HEK293 (cell line): ENCODE results near the gene KLHL22.
A peak's percentile ranks its signal among the peaks of the same experiment; 100 is the strongest.

Experiments used
- CTCF ChIA-PET: fragments of 350-600 bp; formaldehyde crosslinking; extraction: SDS; loops from one replicate; lab custom pipeline; 2021; ENCODE audit warnings: antibody characterized with exemption; lab: Yijun Ruan, JAX
- POLR2A ChIA-PET: fragments of 300-600 bp; formaldehyde crosslinking; extraction: SDS; loops from one replicate; lab custom pipeline; 2020; ENCODE audit warnings: antibody characterized with exemption, inconsistent platforms; lab: Yijun Ruan, JAX
- H3K27ac ChIP-seq: fragments of 200-500 bp; sonication (Bioruptor generic); 2 replicates; pipeline ENCODE4 v1.5.1; 2014; ENCODE audit warnings: low read depth, low read length, control low read depth, inconsistent platforms; ENCODE audit errors: extremely low read depth
- H3K36me3 ChIP-seq, 2 experiments: fragments of 200-500 bp in 1 of 2; sonication (Bioruptor generic) in 1 of 2; 1 replicate in 1 of 2; 2 replicates in 1 of 2; pipeline ENCODE4 v1.5.1; 2014 to 2017; ENCODE audit warnings: inconsistent platforms in 2 of 2, low read length in 2 of 2; ENCODE audit not compliant: control insufficient read depth in 2 of 2, insufficient read depth in 1 of 2
- H3K4me1 ChIP-seq: fragments of 200-500 bp; sonication (Bioruptor generic); 2 replicates; pipeline ENCODE4 v1.5.1; 2014; ENCODE audit warnings: mild to moderate bottlenecking, low read length, inconsistent platforms; ENCODE audit not compliant: control insufficient read depth, insufficient read depth
- H3K4me3 ChIP-seq: 2 replicates; pipeline ENCODE4 v1.5.1; 2011; ENCODE audit warnings: low read depth, mild to moderate bottlenecking, control low read depth, low read length, moderate library complexity
- H3K9me3 ChIP-seq: fragments of 200-500 bp; sonication (Bioruptor generic); 2 replicates; pipeline ENCODE4 v1.5.1; 2014; ENCODE audit warnings: low read depth, low read length, inconsistent platforms; ENCODE audit not compliant: control insufficient read depth, insufficient read depth
- GLIS1 ChIP-seq: fragments of 450-650 bp; formaldehyde crosslinking; IDR thresholded peaks from 2 replicates; pipeline ENCODE4 v1.5.1; 2016; ENCODE audit warnings: missing biosample characterization, missing genetic modification characterization
- HOXD13 ChIP-seq: sonication (generic); formaldehyde crosslinking; IDR thresholded peaks from 2 replicates; pipeline ENCODE4 v1.8.0; 2022; ENCODE audit warnings: missing genetic modification reagents, borderline replicate concordance
- KLF1 ChIP-seq: fragments of 450-650 bp; formaldehyde crosslinking; IDR thresholded peaks from 2 replicates; pipeline ENCODE4 v1.5.1; 2016; ENCODE audit warnings: missing biosample characterization, missing genetic modification characterization
- KLF16 ChIP-seq: fragments of 450-650 bp; formaldehyde crosslinking; IDR thresholded peaks from 2 replicates; pipeline ENCODE4 v1.5.1; 2017; ENCODE audit warnings: missing biosample characterization, missing genetic modification characterization
- KLF8 ChIP-seq: fragments of 450-650 bp; formaldehyde crosslinking; IDR thresholded peaks from 2 replicates; pipeline ENCODE4 v1.5.1; 2016; ENCODE audit warnings: missing biosample characterization, missing genetic modification characterization
- RBAK ChIP-seq: fragments of 450-650 bp; formaldehyde crosslinking; IDR thresholded peaks from 2 replicates; pipeline ENCODE4 v1.5.1; 2016; ENCODE audit warnings: missing biosample characterization, missing genetic modification characterization
- SP2 ChIP-seq: fragments of 450-650 bp; formaldehyde crosslinking; IDR thresholded peaks from 2 replicates; pipeline ENCODE4 v1.5.1; 2016; ENCODE audit warnings: missing biosample characterization, missing genetic modification characterization
- ZBTB20 ChIP-seq: fragments of 450-650 bp; formaldehyde crosslinking; IDR thresholded peaks from 2 replicates; pipeline ENCODE4 v1.5.1; 2016; ENCODE audit warnings: missing biosample characterization, missing genetic modification characterization
- ZBTB26 ChIP-seq: fragments of 450-650 bp; formaldehyde crosslinking; optimal IDR thresholded peaks from 2 replicates; pipeline ENCODE3; 2016; ENCODE audit warnings: missing biosample characterization, mild to moderate bottlenecking, missing genetic modification characterization
- ZFP41 ChIP-seq: fragments of 450-650 bp; formaldehyde crosslinking; IDR thresholded peaks from 2 replicates; pipeline ENCODE4 v1.5.1; 2016; ENCODE audit warnings: missing biosample characterization, missing genetic modification characterization, borderline replicate concordance
- ZIC2 ChIP-seq: fragments of 450-650 bp; formaldehyde crosslinking; IDR thresholded peaks from 2 replicates; pipeline ENCODE4 v1.5.1; 2016; ENCODE audit warnings: missing biosample characterization, missing genetic modification characterization
- ZNF184 ChIP-seq: fragments of 450-650 bp; IDR thresholded peaks from 2 replicates; pipeline ENCODE4 v1.5.1; 2018; ENCODE audit warnings: missing biosample characterization, mild to moderate bottlenecking, missing genetic modification characterization
- ZNF423 ChIP-seq: fragments of 450-650 bp; formaldehyde crosslinking; IDR thresholded peaks from 2 replicates; pipeline ENCODE4 v1.5.1; 2016; ENCODE audit warnings: missing biosample characterization, missing genetic modification characterization
- ZNF473 ChIP-seq: fragments of 450-650 bp; formaldehyde crosslinking; IDR thresholded peaks from 2 replicates; pipeline ENCODE4 v1.5.1; 2017; ENCODE audit warnings: missing biosample characterization, missing genetic modification characterization
- ZNF514 ChIP-seq: fragments of 450-650 bp; formaldehyde crosslinking; IDR thresholded peaks from 2 replicates; pipeline ENCODE4 v1.5.1; 2016; ENCODE audit warnings: missing biosample characterization, missing genetic modification characterization
- ZNF692 ChIP-seq: fragments of 450-650 bp; formaldehyde crosslinking; IDR thresholded peaks from 2 replicates; pipeline ENCODE4 v1.5.1; 2016; ENCODE audit warnings: missing biosample characterization, missing genetic modification characterization

The KLHL22 gene

GRCh38 chr22:20432244-20432686, 63.3 kb downstream of the KLHL22 start:
- H3K4me1 ChIP-seq: no peaks in the 10 kb centered on the region
- peaks cover 0 to 57% of the 10 kb centered on the region in 2 experiments; a peak in 1 of 3 replicates for H3K36me3 ChIP-seq
- H3K4me3 ChIP-seq: no peak overlapping the region
- no peak overlapping the region for H3K27ac ChIP-seq
- POLR2A ChIA-PET: no interaction called here
- TF ChIP-seq RBAK (tag by site-specific recombination): no peak
- no peak for TF ChIP-seq ZNF692 (tag by site-specific recombination)
- no peak for TF ChIP-seq ZNF184 (tag by site-specific recombination)
- no peak for TF ChIP-seq ZIC2 (tag by site-specific recombination)
- no peak for TF ChIP-seq HOXD13 (CRISPR knock-in tag)
- no peak for TF ChIP-seq ZFP41 (tag by site-specific recombination)
- no peak for TF ChIP-seq ZNF514 (tag by site-specific recombination)
- no peak for TF ChIP-seq ZNF423
- CTCF ChIA-PET: interaction anchor here (1.5 kb wide), 1 partner anchor 9 kb away, joined by 4 read pairs; no protein-coding TSS in a partner anchor
- H3K9me3 ChIP-seq: no peaks in the 10 kb centered on the region

GRCh38 chr22:20431511-20432192, 63.9 kb downstream of the KLHL22 start:
- H3K4me3 ChIP-seq: no peak overlapping the region
- CTCF ChIA-PET: no interaction called here
- no peaks in the 10 kb centered on the region for H3K9me3 ChIP-seq
- H3K4me1 ChIP-seq: no peaks in the 10 kb centered on the region
- TF ChIP-seq GLIS1 (tag by site-specific recombination) (no peak), KLF1 (tag by site-specific recombination) (peak; percentile 80), KLF16 (tag by site-specific recombination) (no peak), KLF8 (peak; percentile 78; the same call in 1 of the 2 replicates), SP2 (0 out of 2 replicates have a peak, but pooled peaks have one; percentile 13)
- TF ChIP-seq, all 188 proteins: peak for 3
- peaks cover 0 to 63% of the 10 kb centered on the region in 2 experiments; a peak in 1 of 3 replicates for H3K36me3 ChIP-seq
- no peak overlapping the region for H3K27ac ChIP-seq
- POLR2A ChIA-PET: no interaction called here

GRCh38 chr22:20430720-20431510, 64.7 kb downstream of the KLHL22 start:
- Histone ChIP-seq H3K4me1 (no peaks in the 10 kb centered on the region), H3K4me3 (no peak overlapping the region), H3K9me3 (no peaks in the 10 kb centered on the region)
- POLR2A ChIA-PET: no interaction called here
- TF ChIP-seq ZBTB20 (tag by site-specific recombination) (no peak), ZBTB26 (tag by site-specific recombination) (no peak), ZNF473 (no peak)
- TF ChIP-seq, all 188 proteins: peak for 0
- H3K27ac ChIP-seq: no peak overlapping the region
- H3K36me3 ChIP-seq: peaks cover 0 to 70% of the 10 kb centered on the region in 2 experiments; a peak in 1 of 3 replicates
- CTCF ChIA-PET: no interaction called here
